Effector memory CD8-positive, alpha-beta T cell (primary cell): ENCODE measurements around the gene MADD.
"Not testable (repeated sequence)": the region's sequence is repeated elsewhere in the genome, so short reads cannot be mapped to it uniquely, and the experiment has no call there.

Experiments
- ATAC-seq: fragments of 150-1000 bp; cut with Tn5 transposase; replicated peaks from 2 replicates; pipeline ENCODE4 v1.10.0; 2021; ENCODE audit warnings: mild to moderate bottlenecking, moderate library complexity
- DNase-seq, 3 experiments: peaks; one replicate each; pipeline ENCODE4 v3.0.0; 2021
- H3K27ac Mint-ChIP-seq, 2 donors: one replicate each; pipeline ENCODE4 v1.8.0; 2022; ENCODE audit warnings: mild to moderate bottlenecking in 2 of 2, mixed read lengths in 2 of 2, moderate library complexity in 2 of 2
- H3K27me3 Mint-ChIP-seq, 2 donors: one replicate each; pipeline ENCODE4 v1.8.0; 2022; ENCODE audit warnings: mixed read lengths in 2 of 2
- H3K36me3 Mint-ChIP-seq: one replicate; pipeline ENCODE4 v1.8.0; 2022; ENCODE audit warnings: mild to moderate bottlenecking, moderate library complexity, mixed read lengths; ENCODE audit not compliant: insufficient read depth
- H3K4me1 Mint-ChIP-seq, 2 donors: one replicate each; pipeline ENCODE4 v1.8.0; 2022; ENCODE audit warnings: low read depth in 2 of 2, mixed read lengths in 2 of 2
- H3K4me3 Mint-ChIP-seq, 2 donors: one replicate each; pipeline ENCODE4 v1.8.0; 2022; ENCODE audit warnings: mild to moderate bottlenecking in 2 of 2, mixed read lengths in 2 of 2, moderate library complexity in 2 of 2
- H3K9me3 Mint-ChIP-seq, 2 donors: one replicate each; pipeline ENCODE4 v1.8.0; 2022; ENCODE audit warnings: mixed read lengths in 2 of 2

The MADD gene

GRCh38 chr11:47333886-47334443 is 64.0 kb downstream of the MADD start:
- Mint-ChIP-seq H3K27ac (no peak overlapping the region), H3K9me3 (no peaks in the 10 kb centered on the region), H3K36me3 (peaks cover 13% of the 10 kb centered on the region), H3K4me3 (no peak overlapping the region), H3K4me1 (no peaks in the 10 kb centered on the region), H3K27me3 (no peaks in the 10 kb centered on the region)
- ATAC-seq, result no peak
- no peak for DNase-seq

GRCh38 chr11:47334699-47335411 is 64.9 kb downstream of the MADD start:
- not testable (repeated sequence) for H3K36me3 Mint-ChIP-seq, H3K9me3 Mint-ChIP-seq, H3K27me3 Mint-ChIP-seq, ATAC-seq, H3K4me3 Mint-ChIP-seq, H3K4me1 Mint-ChIP-seq, DNase-seq
- peak overlapping the region in 1 of 2 donors; percentile 38 for H3K27ac Mint-ChIP-seq

GRCh38 chr11:47335733-47336132 is 65.8 kb downstream of the MADD start:
- ATAC-seq (no peak), DNase-seq (no peak)
- H3K27ac Mint-ChIP-seq, result no peak overlapping the region
- no peaks in the 10 kb centered on the region for H3K9me3 Mint-ChIP-seq
- no peaks in the 10 kb centered on the region for H3K4me1 Mint-ChIP-seq
- H3K4me3 Mint-ChIP-seq, result no peak overlapping the region
- no peaks in the 10 kb centered on the region for H3K27me3 Mint-ChIP-seq
- peaks cover 9% of the 10 kb centered on the region for H3K36me3 Mint-ChIP-seq

- H3K27me3 Mint-ChIP-seq, result no peaks in the 10 kb centered on the region
- no peak overlapping the region for H3K27ac Mint-ChIP-seq
- no peak for DNase-seq
- H3K4me3 Mint-ChIP-seq, result no peak overlapping the region
- no peak for ATAC-seq
- peaks cover 9% of the 10 kb centered on the region for H3K36me3 Mint-ChIP-seq
- H3K9me3 Mint-ChIP-seq, result no peaks in the 10 kb centered on the region
- no peaks in the 10 kb centered on the region for H3K4me1 Mint-ChIP-seq
Observed at GRCh38 chr11:47336595-47336994, 66.7 kb downstream of the MADD start.

- no peaks in the 10 kb centered on the region for H3K4me1 Mint-ChIP-seq
- H3K4me3 Mint-ChIP-seq, result no peak overlapping the region
- DNase-seq, result no peak
- peaks cover 5% of the 10 kb centered on the region for H3K36me3 Mint-ChIP-seq
- no peaks in the 10 kb centered on the region for H3K27me3 Mint-ChIP-seq
- H3K27ac Mint-ChIP-seq, result no peak overlapping the region
- ATAC-seq, result no peak
- no peaks in the 10 kb centered on the region for H3K9me3 Mint-ChIP-seq
Observed at GRCh38 chr11:47337229-47337924, 67.4 kb downstream of the MADD start.

GRCh38 chr11:47338396-47339241 is 68.7 kb downstream of the MADD start:
- Mint-ChIP-seq H3K9me3 (no peaks in the 10 kb centered on the region), H3K27me3 (no peaks in the 10 kb centered on the region), H3K4me1 (no peaks in the 10 kb centered on the region), H3K36me3 (peaks cover 3% of the 10 kb centered on the region), H3K27ac (peak overlapping the region in 1 of 2 donors; percentile 45), H3K4me3 (no peak overlapping the region)
- ATAC-seq (no peak), DNase-seq (no peak)

- Mint-ChIP-seq H3K27ac (no peak overlapping the region), H3K4me3 (no peak overlapping the region), H3K9me3 (no peaks in the 10 kb centered on the region), H3K4me1 (no peaks in the 10 kb centered on the region), H3K36me3 (peaks cover 6% of the 10 kb centered on the region), H3K27me3 (no peaks in the 10 kb centered on the region)
- no peak for DNase-seq
- ATAC-seq, result no peak
Observed at GRCh38 chr11:47340010-47340409, 70.1 kb downstream of the MADD start.

GRCh38 chr11:47340980-47341775 is 71.2 kb downstream of the MADD start:
- Mint-ChIP-seq H3K27ac (no peak overlapping the region), H3K4me3 (no peak overlapping the region), H3K36me3 (peaks cover 6% of the 10 kb centered on the region), H3K27me3 (no peaks in the 10 kb centered on the region), H3K4me1 (no peaks in the 10 kb centered on the region), H3K9me3 (no peaks in the 10 kb centered on the region)
- DNase-seq, result no peak
- no peak for ATAC-seq

- no peak for DNase-seq
- H3K9me3 Mint-ChIP-seq, result no peaks in the 10 kb centered on the region
- no peak overlapping the region for H3K27ac Mint-ChIP-seq
- H3K4me3 Mint-ChIP-seq, result no peak overlapping the region
- H3K36me3 Mint-ChIP-seq, result peaks cover 6% of the 10 kb centered on the region
- ATAC-seq, result no peak
- H3K27me3 Mint-ChIP-seq, result no peaks in the 10 kb centered on the region
- H3K4me1 Mint-ChIP-seq, result no peaks in the 10 kb centered on the region
Observed at GRCh38 chr11:47342036-47342803, 72.3 kb downstream of the MADD start.

- Mint-ChIP-seq H3K36me3 (peaks cover 3% of the 10 kb centered on the region), H3K27me3 (no peaks in the 10 kb centered on the region), H3K4me1 (no peaks in the 10 kb centered on the region), H3K27ac (no peak overlapping the region), H3K4me3 (no peak overlapping the region), H3K9me3 (no peaks in the 10 kb centered on the region)
- no peak for ATAC-seq
- no peak for DNase-seq
Observed at GRCh38 chr11:47342854-47343253, 72.9 kb downstream of the MADD start.

- Mint-ChIP-seq H3K4me1 (peaks cover 0 to 5% of the 10 kb centered on the region in 2 donors), H3K9me3 (no peaks in the 10 kb centered on the region), H3K27ac (no peak overlapping the region), H3K27me3 (no peaks in the 10 kb centered on the region), H3K4me3 (no peak overlapping the region), H3K36me3 (peaks cover 3% of the 10 kb centered on the region)
- DNase-seq (no peak), ATAC-seq (no peak)
Observed at GRCh38 chr11:47345890-47346563, 76.1 kb downstream of the MADD start.

GRCh38 chr11:47347137-47347536 is 77.2 kb downstream of the MADD start:
- H3K27ac Mint-ChIP-seq, result no peak overlapping the region
- H3K4me1 Mint-ChIP-seq, result peaks cover 0 to 5% of the 10 kb centered on the region in 2 donors
- ATAC-seq, result no peak
- H3K9me3 Mint-ChIP-seq, result no peaks in the 10 kb centered on the region
- no peaks in the 10 kb centered on the region for H3K27me3 Mint-ChIP-seq
- H3K4me3 Mint-ChIP-seq, result no peak overlapping the region
- no peak for DNase-seq
- H3K36me3 Mint-ChIP-seq, result peaks cover 3% of the 10 kb centered on the region
